HG02970 (cell line): ENCODE data around the gene FAT1.

Experiments
- ATAC-seq: cut with Tn5 transposase; IDR thresholded peaks from one replicate; pipeline ENCODE4 v1.9.1; 2021; ENCODE audit warnings: mild to moderate bottlenecking, moderate library complexity, moderate number of reproducible peaks; ENCODE audit not compliant: unreplicated experiment, low FRiP score

The FAT1 gene

GRCh38 chr4:186755550-186756519 lies 32.2 kb upstream of the FAT1 start:
- ATAC-seq = no peak

GRCh38 chr4:186754976-186755375 lies 31.3 kb upstream of the FAT1 start:
- no peak for ATAC-seq

DNA sequence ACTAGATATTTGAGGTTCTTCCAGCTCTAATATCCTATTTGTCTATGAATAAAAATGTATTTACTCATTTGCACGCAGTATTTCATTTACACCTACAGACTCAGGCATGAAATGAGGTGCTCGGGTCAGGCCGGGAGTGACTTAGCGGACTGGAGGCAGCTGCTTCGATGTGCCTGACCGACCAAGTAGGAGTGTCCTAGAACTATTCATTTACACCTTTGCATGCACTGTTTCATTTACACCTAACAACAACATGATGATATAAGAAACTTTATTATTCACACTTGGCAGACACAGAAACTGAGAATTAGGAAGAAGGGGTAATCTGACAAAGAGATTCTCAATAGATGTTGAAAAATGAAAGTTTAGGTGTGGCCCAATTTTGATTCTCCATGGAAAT lies 28.7 kb upstream of the FAT1 start:
- no peak for ATAC-seq

GRCh38 chr4:186749611-186750281 lies 26.1 kb upstream of the FAT1 start:
- ATAC-seq = no peak

GRCh38 chr4:186746581-186746980 lies 22.9 kb upstream of the FAT1 start:
- no peak for ATAC-seq

GRCh38 chr4:186743261-186743660 lies 19.6 kb upstream of the FAT1 start:
- ATAC-seq = no peak

- no peak for ATAC-seq
These were observed 17.2 kb upstream of the FAT1 start for GRCh38 chr4:186740822-186741221.

GRCh38 chr4:186739802-186740434 lies 16.3 kb upstream of the FAT1 start:
- ATAC-seq = no peak

DNA sequence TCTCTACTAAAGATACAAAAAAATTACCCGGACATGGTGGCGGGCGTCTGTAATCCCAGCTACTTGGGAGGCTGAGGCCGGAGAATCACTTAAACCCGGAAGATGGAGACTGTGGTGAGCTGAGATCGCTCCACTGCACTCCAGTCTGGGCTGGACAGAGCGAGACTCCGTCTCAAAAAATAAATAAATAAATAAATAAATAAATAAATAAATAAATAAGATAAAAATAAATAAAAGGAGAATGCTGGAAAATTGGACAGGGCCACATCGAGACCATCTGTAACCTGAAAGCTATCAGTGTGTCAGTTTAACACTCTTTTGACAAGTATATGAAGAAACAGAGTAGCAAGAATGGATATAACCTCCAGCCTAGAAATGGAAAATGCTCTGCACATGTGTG lies 15.7 kb upstream of the FAT1 start:
- ATAC-seq = no peak

GRCh38 chr4:186738421-186738820 lies 14.8 kb upstream of the FAT1 start:
- ATAC-seq = no peak

DNA sequence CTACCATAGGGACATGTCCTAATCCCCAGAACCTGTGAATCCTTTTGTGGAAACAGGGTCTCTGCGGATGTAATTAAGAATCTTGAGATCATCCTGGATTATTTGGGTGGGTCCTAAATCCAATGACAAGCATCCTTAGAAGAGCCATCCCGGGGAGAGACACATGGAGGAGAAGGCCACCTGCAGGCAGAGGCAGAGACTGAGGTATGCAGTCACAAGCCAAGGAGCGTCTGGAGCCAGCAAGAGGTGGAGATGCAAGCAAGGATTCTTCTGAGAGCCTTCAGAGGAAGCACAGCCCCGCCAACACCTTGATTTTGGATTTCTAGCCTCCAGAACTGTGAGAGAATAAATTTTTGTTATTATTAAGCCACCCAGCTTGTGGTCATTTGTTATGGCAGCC lies 13.8 kb upstream of the FAT1 start:
- no peak for ATAC-seq

DNA sequence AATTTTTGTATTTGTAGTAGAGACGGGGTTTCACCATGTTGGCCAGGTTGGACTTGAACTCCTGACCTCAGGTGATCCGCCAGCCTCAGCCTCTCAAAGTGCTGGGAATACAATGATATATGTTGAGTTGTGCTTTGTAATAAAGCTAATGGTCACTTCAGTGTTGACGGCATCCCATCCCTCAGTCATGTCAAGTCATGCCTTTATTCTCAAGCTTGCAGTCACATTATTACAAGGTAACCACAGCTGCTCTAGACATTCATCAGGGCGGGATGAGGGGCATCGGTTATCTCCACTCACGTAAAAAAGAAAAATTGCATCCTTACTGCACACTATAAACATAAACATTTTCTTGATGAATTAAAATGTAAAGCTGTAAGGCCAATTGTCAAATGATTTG lies 12.8 kb upstream of the FAT1 start:
- ATAC-seq = no peak

- no peak for ATAC-seq
These were observed 10.6 kb upstream of the FAT1 start for GRCh38 chr4:186734251-186734650.

DNA sequence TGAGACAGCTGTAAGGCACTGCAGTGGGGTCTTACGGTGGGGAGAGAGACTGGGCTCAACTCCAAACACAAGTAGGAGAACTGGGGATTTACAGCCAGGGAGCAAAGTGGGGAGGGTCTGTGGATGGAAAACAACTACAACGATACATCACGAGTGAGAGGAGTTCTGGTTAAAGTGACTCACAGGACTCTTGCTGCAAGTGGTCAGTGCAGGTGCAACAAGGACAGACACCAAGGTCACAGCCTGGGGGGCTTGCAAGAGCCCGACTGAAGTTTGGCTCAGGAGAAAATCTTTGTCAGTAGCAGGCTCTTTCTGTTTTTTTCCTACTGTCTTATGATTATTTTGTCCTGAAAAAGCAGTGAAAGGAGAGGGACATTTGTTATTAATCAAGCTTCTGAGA lies 10.1 kb upstream of the FAT1 start:
- no peak for ATAC-seq

DNA sequence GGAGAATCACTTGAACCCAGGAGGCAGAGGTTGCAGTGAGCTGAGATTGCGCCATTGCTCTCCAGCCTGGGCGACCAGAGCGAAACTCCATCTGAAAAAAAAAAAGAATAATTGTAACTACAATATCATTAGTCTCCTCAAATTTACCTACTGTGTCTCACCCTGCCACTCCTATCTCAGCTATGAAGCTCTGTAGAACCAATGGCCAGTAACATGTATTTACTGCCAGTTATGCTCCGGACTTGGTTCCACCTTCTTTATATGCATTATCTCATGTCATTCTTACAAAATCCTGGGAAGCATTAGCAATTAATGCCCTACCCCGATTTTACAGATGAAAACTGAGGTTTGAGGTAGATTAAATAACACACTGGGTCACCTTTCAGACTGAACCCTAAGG lies 7.0 kb upstream of the FAT1 start:
- no peak for ATAC-seq

DNA sequence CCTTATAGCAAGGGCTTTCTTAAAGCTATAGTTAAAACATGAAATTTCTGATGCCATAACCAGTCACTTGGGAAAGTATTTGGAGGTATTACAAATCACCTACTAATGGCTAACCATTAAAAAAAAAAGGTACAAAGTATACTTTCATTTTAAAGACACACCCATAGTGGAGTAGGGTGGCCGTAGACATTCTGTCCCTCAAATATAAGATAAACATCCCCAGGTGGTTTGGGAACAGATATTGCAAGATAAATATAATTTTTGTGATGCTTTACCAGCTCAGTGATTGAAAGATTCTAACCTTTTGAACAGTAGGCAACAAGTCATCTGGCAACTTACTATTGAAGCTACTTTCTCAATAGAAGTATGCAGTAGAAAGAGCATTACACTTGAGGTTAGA lies 6.2 kb upstream of the FAT1 start:
- no peak for ATAC-seq

- no peak for ATAC-seq
These were observed 5.1 kb upstream of the FAT1 start for GRCh38 chr4:186728631-186729271.

- ATAC-seq = no peak
These were observed 4.4 kb upstream of the FAT1 start for GRCh38 chr4:186727977-186728519.

- ATAC-seq = no peak
These were observed 3.7 kb upstream of the FAT1 start for GRCh38 chr4:186727169-186727976.
